ENCODE results near the gene PCDHA3. TPM values are rescaled to one million over a fixed set of nuclear protein-coding genes. Genes with fewer than 3 reads are reported as not detected.
"Not testable (repeated sequence)": the region's sequence is repeated elsewhere in the genome, so short reads cannot be mapped to it uniquely, and the experiment has no call there.

PCDHA3 gene
- total RNA-seq, result 0.05 TPM

DNA sequence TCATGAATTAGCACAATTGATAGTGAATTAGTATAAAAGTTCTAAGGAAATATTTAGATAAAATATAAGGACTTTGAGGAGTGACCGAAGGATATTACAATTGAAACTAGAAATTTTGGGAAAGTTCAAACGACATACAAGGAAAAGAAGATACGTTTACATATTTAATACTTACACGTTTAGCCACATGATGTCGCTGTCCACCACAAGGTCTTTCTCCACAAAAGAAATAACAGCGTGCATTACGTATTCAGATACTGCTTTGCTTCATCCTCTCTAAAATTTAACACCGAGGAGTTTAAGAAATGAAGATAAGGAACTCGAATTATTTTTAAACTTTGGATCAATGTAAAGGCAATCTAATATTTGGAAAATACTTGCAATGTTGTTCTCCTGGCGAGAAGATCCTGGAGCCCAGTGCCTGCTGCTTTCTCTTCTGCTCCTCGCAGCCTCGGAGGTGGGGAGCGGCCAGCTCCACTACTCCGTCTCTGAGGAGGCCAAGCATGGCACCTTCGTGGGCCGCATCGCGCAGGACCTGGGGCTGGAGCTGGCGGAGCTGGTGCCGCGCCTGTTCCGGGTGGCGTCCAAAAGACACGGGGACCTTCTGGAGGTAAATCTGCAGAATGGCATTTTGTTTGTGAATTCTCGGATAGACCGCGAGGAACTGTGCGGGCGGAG lies at the start of gene PCDHA3:
PCDHA3 (plus strand) TSS at position 242 of the 678 bp plus-strand sequence.
- ATAC-seq (no peak), DNase-seq (ENCODE audit: low spot score) (no peak)

DNA sequence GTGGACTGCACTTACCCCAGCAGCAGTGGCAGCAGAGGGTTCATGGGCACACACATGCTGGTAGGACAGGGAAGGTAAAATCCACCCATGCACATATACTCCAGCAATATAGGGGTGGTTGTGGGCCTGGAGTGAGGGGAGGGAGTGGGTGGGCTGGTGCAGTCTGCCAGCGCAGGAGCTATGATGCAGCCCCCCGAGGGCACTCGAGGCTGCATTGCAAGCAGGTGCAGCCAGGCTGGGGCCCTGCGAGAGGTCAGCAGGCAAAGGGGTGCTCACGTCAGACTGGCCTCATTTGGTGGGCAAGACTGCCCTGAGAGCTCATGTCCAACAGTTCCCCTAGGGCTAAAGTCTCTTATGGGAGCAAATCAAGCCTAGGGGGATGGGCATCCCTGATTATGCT lies 47.3 kb upstream of the PCDHA3 start:
- no peak for ATAC-seq
- DNase-seq (ENCODE audit: low spot score), result no peak

DNA sequence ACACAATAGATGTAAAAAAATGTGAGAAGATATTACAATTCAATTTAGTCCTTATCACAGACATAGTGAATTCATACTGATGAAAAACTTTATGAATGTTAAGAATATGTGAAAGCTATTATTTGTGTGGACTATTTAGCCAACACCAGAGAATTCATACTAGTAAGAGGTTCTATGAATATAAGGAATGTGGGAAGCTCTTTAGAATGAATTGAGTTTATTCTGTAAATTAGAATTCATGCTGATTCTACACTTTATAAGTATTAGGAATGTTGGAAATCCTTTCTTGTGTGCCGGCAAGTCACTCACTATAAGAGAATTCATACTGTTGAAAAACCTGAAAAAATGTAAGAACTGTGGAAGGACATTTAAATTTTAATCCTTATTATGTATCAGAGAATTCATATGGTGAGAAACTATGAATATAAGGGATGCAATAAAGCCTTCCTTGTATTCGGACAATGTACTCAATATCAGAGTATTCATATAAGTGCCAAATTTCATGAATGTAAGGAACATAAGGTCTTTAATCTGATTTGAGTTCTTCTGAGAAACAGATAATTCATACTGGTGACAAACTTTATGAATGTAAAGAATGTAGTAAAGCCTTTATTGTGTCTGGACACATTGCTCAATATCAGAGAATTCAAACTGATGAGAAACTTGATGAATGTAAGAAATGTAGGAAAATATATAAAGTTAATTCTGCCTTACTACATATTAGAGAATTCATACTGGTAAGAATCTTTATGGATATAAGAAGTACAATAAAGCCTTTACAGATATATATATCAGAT lies 36.5 kb upstream of the PCDHA3 start:
- ATAC-seq (no peak), DNase-seq (ENCODE audit: low spot score) (no peak)

DNA sequence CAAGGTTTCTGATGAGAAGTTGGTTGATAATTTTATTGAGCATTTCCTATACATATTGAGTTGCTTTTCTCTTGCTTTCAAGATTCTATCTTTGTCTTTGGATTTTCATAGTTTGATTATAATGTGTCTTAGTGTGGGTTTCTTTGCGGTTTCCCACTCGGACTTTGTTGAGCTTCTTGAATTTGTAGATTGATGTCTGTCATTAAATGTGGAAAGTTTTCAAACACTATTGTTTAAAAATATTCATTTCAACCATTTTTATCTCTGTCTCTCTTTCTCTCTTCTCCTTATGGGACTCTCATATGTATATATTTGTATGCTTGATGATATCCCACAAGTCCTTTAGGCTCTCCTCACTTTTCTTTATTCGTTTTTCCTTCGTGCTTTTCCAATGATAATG lies 33.4 kb upstream of the PCDHA3 start:
- ATAC-seq, result no peak
- no peak for DNase-seq (ENCODE audit: low spot score)

DNA sequence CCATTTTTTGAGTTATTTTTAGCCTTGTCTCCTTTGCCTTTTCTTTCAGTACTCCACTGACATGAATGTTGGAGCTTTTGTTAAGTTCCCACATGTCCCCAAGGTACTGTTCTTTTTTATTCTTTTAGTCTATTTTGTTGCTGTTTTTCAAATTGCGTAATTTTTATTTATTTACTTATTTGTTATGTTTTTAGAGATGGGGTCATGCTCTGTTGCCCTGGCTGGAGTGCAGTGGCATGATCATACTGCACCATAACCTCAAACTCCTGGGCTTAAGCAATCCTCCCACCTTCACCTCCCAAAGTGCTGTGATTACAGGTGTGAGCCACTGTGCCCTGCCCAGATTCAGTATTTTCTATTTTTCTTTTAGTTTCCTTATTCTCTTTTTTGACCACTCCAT lies 20.3 kb upstream of the PCDHA3 start:
- ATAC-seq (no peak), DNase-seq (ENCODE audit: low spot score) (no peak)

DNA sequence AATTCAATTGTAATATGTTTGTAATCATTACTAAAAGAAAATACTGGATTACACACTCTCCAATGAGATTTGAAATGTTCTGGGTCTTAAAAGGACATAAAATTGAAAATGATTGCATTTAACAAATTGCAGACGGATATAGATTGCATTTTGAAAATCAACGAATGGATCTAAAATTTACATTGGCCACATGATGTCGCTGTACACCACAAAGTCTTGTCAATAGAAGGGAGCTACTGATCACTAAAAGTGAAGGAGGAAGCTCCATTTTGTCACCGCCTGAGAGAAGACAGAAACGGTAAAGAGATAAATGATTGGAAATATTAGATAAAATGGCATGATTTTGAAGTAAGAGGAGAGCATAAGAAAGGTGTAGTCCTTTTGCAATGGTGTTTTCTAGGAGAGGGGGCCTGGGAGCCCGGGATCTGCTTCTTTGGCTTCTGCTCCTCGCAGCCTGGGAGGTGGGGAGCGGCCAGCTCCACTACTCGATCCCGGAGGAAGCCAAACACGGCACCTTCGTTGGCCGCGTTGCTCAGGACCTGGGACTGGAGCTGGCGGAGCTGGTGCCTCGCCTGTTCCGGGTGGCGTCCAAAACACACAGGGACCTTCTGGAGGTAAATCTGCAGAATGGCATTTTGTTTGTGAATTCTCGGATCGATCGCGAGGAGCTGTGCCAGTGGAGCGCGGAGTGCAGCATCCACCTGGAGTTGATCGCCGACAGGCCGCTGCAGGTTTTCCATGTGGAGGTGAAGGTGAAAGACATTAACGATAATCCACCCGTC lies 14.8 kb upstream of the PCDHA3 start, which contains the start of gene PCDHA1:
PCDHA1 (plus strand) TSS at position 236 of the 782 bp plus-strand sequence.
- no peak for ATAC-seq
- DNase-seq (ENCODE audit: low spot score), result no peak

DNA sequence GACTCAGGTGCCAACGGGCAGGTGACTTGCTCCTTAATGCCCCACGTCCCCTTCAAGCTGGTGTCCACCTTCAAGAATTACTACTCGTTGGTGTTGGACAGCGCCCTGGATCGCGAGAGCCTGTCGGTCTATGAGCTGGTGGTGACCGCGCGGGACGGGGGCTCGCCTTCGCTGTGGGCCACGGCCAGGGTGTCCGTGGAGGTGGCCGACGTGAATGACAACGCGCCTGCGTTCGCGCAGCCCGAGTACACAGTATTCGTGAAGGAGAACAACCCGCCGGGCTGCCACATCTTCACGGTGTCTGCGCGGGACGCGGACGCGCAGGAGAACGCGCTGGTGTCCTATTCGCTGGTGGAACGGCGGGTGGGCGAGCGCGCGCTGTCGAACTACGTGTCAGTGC lies 13.4 kb upstream of the PCDHA3 start:
- not testable (repeated sequence) for ATAC-seq; DNase-seq (ENCODE audit: low spot score)

DNA sequence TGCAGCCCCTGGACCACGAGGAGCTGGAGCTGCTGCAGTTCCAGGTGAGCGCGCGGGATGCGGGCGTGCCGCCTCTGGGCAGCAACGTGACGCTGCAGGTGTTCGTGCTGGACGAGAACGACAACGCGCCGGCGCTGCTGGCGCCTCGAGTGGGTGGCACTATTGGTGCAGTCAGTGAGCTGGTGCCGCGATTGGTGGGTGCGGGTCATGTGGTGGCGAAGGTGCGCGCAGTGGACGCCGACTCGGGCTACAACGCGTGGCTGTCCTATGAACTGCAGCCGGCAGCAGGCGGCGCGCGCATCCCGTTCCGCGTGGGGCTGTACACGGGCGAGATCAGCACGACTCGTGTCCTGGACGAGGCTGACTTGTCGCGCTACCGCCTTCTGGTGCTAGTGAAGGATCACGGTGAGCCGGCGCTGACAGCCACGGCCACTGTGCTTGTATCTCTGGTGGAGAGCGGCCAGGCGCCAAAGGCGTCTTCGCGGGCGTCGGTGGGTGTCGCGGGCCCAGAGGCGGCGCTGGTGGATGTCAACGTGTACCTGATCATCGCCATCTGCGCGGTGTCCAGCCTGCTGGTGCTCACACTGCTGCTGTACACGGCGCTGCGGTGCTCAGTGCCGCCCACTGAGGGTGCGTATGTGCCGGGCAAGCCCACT lies 12.9 kb upstream of the PCDHA3 start:
- ATAC-seq; DNase-seq (ENCODE audit: low spot score): not testable (repeated sequence)

DNA sequence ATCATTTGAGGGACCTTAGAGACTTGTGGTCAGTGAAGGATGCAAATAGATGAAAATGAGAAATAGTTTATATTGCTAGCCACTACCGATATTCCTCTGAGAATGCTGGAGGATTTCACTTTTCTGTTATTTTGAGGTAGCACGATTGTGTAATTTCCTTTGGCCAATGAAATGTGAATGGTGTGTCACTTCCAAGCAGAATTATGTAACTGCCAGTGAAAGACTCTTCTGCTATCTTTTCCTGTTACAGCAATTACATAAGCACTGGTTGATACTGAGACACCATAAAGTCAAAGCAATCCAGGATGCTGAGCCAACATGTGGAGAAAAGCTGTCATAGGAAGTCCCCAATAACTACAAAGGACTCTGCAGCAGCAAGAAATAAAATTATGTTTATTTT lies 9.8 kb upstream of the PCDHA3 start:
- no peak for ATAC-seq
- no peak for DNase-seq (ENCODE audit: low spot score)

DNA sequence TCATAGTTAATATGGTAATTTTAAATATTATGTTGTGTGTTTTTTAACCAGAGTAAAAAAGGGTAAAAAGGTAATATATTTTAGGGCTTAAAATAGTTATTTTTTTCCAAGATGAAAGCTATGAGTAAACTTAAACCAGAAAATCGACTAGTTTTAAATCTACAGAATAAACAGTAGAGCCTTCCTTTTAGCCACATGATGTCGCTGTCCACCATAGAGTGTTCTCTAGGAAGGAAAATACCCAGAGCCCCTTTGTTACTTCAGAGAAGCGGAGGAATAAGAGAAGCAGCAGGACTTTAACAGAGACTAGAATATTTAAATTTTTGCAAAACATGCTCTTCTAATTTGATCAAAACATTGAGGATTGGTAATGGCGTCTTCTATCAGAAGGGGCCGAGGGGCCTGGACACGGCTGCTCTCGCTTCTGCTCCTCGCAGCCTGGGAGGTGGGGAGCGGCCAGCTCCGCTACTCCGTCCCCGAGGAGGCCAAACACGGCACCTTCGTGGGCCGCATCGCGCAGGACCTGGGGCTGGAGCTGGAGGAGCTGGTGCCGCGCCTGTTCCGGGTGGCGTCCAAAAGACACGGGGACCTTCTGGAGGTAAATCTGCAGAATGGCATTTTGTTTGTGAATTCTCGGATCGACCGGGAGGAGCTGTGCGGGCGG lies 6.1 kb upstream of the PCDHA3 start, which contains the start of gene PCDHA2:
PCDHA2 (plus strand) TSS at position 258 of the 664 bp plus-strand sequence.
- no peak for DNase-seq (ENCODE audit: low spot score)
- ATAC-seq, result no peak

DNA sequence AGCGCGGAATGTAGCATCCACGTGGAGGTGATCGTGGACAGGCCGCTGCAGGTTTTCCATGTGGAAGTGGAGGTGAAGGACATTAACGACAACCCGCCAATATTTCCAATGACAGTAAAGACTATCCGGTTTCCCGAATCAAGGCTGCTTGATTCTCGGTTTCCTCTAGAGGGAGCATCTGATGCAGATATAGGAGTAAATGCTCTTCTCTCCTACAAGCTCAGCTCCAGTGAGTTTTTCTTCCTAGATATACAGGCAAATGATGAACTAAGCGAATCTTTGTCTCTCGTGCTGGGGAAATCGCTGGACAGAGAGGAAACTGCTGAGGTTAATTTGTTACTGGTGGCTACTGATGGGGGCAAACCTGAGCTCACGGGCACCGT lies 5.6 kb upstream of the PCDHA3 start:
- no peak for DNase-seq (ENCODE audit: low spot score)
- ATAC-seq, result no peak

DNA sequence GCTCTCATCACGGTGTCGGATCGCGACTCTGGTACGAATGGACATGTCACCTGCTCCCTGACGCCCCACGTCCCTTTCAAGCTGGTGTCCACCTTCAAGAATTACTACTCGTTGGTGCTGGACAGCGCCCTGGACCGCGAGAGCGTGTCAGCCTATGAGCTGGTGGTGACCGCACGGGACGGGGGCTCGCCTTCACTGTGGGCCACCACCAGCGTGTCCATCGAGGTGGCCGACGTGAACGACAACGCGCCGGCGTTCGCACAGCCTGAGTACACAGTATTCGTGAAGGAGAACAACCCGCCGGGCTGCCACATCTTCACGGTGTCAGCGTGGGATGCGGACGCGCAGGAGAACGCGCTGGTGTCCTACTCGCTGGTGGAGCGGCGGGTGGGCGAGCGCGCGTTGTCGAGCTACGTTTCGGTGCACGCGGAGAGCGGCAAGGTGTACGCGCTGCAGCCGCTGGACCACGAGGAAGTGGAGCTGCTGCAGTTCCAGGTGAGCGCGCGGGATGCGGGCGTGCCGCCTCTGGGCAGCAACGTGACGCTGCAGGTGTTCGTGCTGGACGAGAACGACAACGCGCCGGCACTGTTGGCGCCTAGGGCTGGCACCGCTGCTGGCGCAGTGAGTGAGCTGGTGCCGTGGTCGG lies 4.7 kb upstream of the PCDHA3 start:
- not testable (repeated sequence) for DNase-seq (ENCODE audit: low spot score); ATAC-seq

DNA sequence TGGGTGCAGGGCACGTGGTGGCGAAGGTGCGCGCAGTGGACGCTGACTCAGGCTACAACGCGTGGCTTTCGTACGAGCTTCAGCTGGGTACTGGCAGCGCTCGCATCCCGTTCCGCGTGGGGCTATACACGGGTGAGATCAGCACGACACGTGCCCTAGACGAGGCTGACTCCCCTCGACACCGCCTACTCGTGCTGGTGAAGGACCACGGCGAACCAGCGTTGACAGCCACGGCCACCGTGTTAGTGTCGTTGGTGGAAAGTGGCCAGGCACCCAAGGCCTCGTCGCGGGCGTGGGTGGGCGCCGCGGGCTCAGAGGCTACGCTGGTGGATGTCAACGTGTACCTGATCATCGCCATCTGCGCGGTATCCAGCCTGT lies 4.2 kb upstream of the PCDHA3 start:
- ATAC-seq, result no peak
- no peak for DNase-seq (ENCODE audit: low spot score)

DNA sequence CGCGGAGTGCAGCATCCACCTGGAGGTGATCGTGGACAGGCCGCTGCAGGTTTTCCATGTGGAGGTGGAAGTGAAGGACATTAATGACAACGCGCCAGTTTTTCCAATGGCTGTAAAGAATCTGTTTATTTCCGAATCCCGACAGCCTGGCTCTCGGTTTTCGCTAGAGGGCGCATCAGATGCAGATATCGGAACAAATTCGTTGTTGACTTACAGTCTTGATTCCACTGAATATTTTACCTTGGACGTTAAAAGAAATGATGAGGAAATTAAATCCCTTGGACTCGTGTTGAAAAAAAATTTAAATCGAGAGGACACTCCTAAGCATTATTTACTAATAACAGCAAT lies 611 bp downstream of the PCDHA3 start:
- DNase-seq (ENCODE audit: low spot score), result no peak
- ATAC-seq, result no peak

DNA sequence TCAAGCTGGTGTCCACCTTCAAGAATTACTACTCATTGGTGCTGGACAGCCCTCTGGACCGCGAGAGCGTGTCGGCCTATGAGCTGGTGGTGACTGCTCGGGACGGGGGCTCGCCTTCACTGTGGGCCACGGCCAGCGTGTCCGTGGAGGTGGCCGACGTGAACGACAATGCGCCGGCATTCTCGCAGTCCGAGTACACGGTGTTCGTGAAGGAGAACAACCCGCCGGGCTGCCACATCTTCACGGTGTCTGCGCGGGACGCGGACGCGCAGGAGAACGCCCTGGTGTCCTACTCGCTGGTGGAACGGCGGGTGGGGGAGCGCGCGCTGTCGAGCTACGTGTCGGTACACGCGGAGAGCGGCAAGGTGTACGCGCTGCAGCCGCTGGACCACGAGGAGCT lies 1.5 kb downstream of the PCDHA3 start:
- DNase-seq (ENCODE audit: low spot score); ATAC-seq: not testable (repeated sequence)

DNA sequence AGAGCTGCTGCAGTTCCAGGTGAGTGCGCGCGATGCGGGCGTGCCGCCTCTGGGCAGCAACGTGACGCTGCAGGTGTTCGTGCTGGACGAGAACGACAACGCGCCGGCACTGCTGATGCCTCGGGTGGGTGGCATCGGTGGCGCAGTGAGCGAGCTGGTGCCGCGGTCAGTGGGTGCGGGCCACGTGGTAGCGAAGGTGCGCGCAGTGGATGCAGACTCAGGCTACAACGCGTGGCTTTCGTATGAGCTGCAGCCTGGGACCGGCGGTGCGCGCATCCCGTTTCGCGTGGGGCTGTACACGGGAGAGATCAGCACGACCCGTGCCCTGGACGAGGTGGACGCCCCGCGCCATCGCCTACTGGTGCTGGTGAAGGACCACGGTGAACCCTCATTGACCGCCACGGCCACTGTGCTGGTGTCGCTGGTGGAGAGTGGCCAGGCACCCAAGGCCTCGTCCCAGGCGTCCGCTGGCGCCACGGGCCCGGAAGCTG lies 2.0 kb downstream of the PCDHA3 start:
- DNase-seq (ENCODE audit: low spot score) (no peak), ATAC-seq (no peak)

DNA sequence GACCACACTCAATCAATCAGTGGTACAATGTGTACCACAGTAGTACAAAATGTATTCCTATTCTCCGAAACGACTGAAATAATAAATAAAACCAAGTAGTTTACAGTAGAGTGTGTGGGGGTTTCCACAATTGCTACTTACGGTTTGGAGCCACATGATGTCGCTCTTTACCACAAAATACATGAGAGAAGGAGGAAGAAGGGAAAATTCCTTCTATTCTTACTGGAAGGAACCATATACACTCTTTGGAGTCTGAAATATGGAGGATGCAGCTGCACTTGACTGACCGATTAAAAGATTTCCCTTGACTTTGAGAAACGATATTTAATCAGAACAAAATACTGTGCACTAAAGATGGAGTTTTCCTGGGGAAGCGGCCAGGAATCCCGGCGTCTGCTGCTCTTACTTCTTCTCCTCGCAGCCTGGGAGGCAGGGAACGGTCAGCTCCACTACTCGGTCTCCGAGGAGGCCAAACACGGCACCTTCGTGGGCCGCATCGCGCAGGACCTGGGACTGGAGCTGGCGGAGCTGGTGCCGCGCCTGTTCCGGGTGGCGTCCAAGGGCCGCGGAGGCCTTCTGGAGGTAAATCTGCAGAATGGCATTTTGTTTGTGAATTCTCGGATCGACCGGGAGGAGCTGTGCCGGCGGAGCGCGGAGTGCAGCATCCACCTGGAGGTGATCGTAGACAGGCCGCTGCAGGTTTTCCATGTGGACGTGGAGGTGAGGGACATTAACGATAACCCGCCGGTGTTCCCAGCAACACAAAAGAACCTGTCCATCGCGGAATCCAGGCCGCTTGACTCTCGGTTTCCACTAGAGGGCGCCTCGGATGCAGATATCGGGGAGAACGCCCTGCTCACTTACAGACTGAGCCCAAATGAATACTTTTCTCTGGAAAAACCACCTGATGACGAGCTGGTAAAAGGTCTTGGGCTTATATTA lies 6.2 kb downstream of the PCDHA3 start, which contains the start of gene PCDHA4:
PCDHA4 (plus strand) TSS at position 235 of the 942 bp plus-strand sequence.
- no peak for DNase-seq (ENCODE audit: low spot score)

DNA sequence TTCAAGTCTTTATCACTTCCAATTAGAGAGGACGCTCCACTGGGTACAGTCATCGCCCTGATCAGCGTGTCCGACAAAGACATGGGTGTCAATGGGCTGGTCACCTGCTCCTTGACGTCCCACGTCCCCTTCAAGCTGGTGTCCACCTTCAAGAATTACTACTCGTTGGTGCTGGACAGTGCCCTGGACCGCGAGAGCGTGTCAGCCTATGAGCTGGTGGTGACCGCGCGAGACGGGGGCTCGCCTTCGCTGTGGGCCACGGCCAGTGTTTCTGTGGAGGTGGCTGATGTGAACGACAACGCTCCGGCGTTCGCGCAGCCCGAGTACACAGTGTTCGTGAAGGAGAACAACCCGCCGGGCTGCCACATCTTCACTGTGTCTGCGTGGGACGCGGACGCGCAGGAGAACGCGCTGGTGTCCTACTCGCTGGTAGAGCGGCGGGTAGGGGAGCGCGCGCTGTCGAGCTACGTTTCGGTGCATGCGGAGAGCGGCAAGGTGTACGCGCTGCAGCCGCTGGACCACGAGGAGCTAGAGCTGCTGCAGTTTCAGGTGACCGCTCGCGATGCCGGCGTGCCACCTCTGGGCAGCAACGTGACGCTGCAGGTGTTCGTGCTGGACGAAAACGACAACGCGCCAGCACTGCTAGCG lies 7.5 kb downstream of the PCDHA3 start:
- not testable (repeated sequence) for DNase-seq (ENCODE audit: low spot score); ATAC-seq

More for the DNA sequence above, 6.2 kb downstream of the PCDHA3 start, which contains the start of gene PCDHA4:
- ATAC-seq, result no peak
